HG03108 (cell line): ENCODE data around the gene SLC5A2.
A peak's percentile ranks its signal among the peaks of the same experiment; 100 is the strongest.

ENCODE experiments used
- ATAC-seq: cut with Tn5 transposase; IDR thresholded peaks from one replicate; pipeline ENCODE4 v1.9.1; 2021; ENCODE audit warnings: moderate library complexity; ENCODE audit not compliant: unreplicated experiment

Gene SLC5A2

DNA sequence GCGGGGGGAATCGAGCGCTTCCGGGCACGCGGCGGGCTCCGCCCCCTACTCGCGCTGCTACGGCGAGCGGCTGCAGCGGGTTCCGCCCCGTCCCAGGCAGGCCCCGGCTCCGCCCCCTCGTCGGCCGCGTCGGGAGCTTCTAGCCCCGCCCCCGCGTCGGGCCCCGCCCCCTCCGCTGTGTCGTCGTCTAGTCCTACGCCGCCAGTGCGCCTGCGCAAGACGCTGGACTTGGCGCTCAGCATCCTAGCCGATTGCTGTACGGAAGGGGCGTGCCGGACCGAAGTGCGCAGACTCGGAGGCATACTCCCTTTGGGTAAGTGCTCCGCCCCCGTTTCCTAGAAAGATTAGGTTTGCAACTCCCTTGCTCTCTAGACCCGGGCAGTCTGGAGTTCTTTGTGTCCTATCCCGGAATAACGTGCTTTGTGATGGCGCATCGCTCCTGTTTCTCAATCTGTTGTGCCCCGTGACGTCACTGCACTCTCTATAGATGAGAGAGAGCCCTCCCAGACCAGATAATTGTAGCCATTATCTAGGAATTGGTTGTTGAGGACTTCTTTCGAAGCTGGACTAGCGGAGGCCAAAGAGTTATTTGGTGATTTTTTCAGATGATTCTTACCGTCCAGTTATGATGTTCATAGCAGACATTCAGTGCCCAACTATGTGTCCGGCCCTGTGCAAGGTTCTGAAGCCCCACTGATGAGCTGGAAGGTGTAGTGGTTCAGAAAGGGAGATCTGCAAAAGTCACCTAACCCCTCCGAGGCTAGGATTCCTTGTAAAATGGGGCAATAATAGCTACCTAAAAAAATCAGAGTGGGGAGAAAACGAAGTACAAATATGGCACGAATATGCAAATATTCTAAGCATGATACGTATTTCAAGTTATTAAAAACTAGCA lies 23.0 kb upstream of the SLC5A2 start:
- peak; percentile 60 for ATAC-seq

DNA sequence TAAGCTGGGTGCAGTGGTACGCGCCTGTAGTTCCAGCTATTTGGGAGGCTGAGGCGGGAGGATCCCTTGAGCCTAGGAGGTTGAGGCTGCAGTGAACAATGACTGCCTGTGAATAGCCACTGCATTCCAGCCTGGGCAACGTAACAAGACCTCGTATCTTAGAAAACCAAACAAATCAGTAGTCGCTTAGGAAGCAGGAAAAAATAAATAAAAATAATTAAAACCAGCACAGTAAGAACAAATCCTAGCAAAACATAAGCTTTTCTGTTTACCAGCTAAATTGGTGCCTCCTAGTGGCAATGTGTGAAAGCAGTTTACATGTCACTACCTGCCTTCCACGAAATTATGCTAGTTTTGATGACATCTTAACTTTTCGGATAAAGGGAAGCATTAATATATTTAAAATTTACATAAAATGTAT lies 22.3 kb upstream of the SLC5A2 start:
- ATAC-seq, result no peak

DNA sequence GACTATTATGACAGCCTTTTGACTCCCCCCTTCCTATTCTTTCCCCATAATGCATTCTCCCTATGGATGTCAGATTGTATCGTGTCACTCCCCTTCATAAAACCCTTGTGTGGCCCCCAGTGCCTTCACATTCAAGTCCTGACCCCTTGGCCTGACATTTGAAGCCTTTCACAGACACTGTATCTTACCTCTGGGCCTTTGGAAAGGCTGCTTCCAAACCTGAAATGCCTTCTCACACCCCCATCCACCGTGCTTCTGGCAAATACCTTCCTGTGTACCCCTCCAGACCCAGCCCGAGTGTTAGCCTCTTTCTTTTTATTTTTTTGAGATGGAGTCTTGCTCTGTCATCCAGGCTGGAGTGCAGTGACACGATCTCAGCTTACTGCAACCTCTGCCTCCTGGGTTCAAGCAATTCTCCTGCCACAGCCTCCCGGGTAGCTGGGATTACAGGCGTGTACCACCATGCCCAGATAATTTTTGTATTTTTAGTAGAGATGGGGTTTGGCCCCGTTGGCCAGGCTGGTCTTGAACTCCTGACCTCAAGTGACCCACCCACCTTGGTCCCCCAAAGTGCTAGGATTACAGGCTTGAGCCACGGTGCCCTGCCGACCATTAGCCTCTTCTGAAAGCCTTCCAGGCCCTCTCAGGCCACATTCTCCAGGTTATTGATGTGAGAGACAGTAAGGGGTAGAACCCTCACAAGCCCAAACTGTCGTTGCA lies 21.6 kb upstream of the SLC5A2 start:
- ATAC-seq, result no peak

DNA sequence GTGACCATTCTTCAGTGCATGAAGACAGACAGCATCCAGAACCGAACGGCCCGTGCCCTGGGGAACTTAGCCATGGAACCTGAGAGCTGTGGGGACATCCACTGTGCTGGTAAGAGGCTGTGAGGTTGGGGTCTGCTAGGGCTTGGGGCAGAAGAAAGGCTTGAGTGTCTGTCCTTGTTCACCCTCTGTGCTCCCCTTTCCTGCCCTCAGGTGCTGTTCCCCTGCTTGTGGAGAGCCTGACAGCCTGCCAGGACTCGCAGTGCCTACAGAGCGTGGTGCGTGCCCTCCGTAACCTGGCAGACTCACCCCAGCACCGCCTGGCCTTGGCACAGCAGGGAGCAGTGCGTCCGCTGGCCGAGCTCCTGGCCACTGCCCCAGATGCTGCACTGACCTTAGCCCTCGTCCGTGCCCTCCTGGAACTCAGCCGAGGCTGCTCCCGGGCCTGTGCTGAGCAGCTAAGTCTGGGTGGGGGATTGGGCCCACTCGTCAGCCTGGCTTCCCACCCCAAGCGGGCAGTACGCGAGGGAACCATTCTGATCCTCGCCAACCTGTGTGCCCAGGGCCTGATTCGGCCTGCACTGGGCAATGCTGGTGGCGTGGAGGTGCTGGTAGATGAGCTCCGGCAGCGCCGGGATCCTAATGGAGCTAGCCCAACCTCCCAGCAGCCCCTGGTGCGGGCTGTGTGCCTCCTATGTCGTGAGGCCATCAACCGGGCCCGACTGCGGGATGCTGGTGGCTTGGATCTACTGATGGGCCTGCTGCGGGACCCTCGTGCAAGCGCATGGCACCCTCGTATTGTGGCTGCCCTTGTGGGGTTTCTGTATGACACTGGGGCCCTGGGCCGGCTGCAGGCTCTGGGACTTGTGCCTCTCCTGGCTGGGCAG lies 20.8 kb upstream of the SLC5A2 start:
- ATAC-seq, result no peak

DNA sequence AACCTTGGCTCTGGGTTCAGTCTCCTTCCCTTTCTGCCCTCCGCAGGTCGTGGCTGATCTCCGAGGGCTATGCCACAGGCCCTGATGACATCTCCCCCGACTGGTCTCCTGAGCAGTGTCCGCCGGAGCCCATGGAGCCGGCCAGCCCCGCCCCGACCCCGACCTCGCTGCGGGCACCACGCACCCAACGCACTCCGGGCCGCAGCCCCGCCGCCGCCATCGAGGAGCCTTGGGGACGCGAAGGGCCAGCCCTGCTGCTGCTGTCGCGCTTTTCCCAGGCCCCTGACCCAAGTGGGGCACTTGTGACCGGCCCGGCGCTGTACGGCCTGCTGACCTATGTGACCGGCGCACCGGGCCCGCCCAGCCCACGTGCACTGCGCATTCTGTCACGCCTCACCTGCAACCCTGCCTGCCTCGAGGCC lies 18.6 kb upstream of the SLC5A2 start:
- ATAC-seq, result no peak

DNA sequence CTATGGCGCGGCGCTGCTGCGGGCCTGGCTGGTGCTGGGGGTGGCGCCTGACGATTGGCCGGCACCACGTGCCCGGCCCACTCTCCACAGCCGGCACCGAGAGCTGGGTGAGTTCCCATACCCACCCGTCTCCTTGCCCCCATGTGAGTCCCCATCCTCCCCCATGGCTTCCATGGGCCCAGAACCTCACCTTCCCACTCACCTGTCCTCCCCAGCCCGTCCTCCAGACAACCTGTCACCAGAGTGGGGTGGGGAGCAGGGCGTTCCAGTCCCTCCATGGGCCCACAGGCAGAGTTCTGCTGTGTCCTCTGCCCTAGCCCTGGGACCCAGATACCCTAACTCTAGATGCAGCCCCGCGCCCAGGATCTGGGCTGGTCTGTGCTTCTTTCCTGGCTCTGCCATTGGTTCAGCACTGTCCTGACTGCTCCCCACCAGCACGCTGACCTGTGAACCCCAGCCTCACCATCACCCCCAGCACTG lies 18.1 kb upstream of the SLC5A2 start:
- ATAC-seq, result no peak

DNA sequence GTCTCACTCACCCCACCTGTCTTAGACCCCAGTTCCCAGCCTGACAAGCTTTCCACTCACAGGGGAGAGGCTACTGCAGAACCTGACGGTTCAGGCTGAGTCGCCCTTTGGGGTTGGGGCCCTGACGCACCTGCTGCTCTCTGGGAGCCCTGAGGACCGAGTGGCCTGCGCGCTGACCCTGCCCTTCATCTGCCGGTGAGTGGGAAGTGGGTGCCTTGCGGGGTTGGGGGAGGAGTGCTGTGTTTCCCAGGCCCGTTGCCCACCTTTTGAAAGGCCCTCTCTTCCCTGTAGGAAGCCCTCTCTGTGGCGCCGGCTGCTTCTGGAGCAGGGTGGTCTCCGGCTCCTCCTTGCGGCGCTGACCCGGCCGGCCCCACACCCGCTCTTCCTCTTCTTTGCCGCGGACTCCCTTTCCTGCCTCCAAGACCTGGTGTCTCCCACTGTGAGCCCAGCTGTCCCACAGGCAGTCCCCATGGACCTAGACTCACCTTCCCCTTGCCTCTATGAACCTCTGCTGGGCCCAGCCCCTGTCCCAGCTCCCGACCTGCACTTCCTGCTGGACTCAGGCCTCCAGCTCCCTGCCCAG lies 17.0 kb upstream of the SLC5A2 start:
- ATAC-seq, result no peak

DNA sequence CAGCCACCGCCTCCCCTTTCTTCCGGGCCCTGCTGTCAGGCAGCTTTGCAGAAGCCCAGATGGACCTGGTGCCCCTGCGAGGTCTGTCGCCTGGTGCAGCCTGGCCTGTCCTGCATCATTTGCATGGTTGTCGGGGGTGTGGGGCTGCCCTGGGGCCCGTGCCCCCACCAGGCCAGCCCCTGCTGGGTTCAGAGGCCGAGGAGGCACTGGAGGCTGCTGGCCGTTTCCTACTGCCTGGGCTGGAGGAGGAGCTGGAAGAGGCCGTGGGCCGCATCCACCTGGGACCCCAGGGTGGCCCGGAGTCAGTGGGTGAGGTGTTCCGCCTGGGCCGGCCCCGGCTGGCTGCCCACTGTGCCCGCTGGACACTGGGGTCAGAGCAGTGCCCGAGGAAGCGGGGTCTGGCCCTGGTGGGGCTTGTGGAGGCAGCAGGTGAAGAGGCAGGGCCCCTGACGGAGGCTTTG lies 16.5 kb upstream of the SLC5A2 start:
- no peak for ATAC-seq

DNA sequence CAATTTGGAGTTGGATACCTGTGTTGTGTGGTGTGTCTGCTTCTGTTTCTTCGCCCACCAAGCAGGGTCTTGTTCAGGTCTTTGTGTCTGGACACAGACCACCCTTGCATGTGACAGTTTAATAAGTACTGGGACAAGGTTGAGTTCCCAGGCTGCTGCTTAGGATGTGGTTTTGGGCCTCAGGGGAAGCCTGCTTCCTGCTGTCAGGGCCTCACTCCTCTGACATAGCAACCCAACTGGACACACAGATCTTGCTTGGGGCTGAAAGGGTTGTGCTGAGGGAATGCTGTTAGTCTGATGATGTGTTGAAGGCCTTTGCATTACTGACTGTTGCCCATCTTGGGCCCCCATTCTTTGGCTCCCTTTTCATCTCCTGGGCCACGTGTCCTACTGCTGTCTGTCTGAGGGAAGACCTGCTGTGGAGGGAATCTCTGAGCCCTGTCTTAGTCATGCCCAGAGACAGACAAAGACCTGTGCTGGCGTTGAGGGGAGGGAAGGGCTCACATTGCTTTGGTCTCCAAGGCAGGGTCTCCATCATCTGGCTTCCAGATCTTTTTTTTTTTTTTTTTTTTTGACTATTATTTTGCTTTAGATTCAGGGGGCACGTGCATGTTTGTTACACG lies 15.7 kb upstream of the SLC5A2 start:
- ATAC-seq, result peak; percentile 80

DNA sequence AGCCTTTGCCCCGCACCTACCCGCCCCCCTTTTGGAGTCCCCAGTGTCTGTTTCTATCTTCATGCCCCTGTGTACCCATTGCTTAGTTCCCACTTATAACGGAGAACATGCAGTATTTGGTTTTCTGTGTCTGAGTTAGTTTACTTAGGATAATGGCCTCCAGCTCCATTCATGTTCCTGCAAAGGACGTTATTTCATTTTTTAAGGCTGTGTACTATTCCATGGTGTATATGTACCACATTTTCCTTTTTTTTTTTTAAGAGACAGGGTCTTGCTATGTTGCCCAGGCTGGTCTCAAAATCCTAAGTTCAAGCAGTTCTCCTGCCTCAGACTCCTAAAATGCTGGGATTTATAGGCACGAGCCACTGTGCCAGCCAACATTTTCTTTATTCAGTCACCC lies 15.1 kb upstream of the SLC5A2 start:
- no peak for ATAC-seq

DNA sequence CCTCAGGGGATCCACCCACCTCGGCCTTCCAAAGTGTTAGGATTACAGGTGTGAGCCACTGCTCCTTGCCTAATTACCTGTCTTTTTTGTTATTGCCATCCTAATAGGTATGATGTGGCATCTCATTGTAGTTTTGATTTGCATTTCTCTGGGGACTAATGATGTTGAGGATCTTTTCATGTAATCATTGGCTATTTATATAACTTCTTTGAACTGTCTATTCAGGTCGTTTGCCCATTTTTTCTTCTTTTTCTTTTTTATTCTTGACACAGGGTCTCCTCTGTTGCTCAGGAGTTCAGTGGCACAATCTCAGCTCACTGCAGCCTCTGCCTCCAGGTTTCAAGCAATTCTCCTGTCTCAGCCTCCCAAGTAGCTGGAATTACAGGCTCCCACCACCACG lies 12.3 kb upstream of the SLC5A2 start:
- ATAC-seq, result no peak

DNA sequence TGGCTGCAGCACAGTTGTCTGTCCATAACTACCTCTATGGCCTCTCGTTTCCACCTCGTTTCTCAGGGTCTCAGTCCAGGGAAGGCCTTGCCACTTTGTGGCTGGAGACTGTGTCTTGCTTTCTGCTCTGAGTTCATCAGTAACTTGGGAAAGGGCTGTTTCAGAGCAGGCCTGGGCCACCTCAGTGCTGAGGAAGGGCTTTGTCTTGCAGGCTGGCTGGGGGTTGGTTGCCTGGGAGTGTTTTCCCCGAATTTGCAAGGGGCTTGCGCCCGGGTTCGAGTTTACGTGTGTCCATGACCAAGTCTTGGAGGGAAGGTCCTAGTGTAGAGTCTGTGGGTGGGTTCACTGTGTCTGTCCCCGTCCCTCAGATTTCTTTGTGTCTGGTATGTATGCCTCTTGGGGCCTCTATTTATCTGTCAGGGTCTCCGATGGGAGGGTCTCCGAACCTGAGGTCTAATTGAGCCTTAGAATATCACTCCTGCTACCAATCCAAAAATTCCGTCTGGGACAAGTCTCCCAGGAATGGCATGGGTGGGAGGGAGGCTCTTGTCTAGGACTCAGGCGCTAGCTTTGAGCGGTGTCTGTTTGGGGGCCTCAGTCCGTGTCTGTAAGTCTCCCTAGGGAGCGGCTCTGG lies 11.6 kb upstream of the SLC5A2 start:
- no peak for ATAC-seq

DNA sequence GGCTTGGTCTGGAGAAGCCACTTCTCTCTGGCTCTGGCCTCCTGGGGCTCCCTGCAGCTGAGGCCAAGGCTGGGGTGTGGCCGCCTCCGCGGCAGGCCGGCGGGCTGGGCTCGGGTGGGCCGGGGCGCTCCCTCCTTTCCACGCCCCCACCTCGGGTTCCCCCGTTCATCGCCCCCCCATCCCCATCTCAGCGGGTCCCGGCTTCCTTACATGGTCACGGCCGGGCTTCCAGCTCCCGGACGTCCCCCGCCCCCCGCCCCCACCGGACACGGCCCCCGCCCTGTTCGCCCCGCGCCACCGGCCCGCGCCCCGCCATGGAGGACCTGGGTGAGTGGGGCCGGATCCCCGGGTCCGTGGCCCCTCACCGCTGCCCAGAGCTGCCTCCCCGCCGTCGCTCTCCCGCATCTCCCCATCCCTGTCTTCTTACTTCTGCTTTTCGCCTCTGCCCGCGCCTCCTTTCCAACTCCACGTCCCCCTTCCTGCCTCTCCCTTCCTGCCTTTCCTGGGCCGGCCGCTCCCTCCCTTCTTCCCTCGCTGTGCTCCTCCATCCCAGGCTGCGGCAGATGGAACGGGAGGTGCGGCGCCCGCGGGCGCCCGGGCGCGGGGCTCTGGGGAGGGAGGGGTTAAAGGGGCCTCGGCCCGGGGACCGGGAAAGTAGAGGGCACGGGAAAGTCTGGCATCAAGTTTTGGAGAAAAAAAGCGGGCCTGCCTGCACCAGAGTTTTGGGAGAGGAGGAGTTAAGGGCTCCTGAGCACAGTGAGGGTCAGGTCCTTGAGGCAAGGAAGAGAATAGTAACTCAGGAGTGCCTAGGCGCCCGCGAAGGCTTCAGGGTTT lies 10.8 kb upstream of the SLC5A2 start, which contains the start of gene TGFB1I1:
Gene TGFB1I1 (plus strand): TSS at position 278 of the 834 bp plus-strand sequence. CDS start 37 bp downstream, at position 315.
- ATAC-seq, result no peak

DNA sequence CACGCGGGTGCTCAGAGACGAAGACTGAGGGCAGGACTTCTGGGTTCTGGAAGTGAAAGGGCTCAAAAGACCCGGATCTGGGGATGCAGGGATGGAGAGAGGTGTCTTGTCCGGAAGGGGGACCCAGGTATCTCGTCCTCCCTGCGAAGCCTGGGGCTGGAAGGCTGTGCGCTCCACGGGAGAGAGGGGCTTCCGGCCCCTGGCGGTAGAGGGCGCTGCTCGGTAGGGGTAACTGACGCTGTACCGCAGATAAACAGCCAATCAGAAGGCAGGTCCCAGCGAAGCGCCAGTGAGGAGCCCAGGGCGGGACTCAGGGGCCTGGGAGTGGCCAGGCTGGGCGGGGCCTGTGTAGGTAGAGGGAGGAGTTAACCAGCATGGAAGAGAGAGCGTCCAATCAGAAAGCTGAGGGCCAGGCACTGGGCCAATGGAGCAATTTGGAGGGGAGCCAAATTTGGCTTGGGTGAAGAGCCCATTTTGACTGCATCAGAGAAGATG lies 10.2 kb upstream of the SLC5A2 start:
- no peak for ATAC-seq

DNA sequence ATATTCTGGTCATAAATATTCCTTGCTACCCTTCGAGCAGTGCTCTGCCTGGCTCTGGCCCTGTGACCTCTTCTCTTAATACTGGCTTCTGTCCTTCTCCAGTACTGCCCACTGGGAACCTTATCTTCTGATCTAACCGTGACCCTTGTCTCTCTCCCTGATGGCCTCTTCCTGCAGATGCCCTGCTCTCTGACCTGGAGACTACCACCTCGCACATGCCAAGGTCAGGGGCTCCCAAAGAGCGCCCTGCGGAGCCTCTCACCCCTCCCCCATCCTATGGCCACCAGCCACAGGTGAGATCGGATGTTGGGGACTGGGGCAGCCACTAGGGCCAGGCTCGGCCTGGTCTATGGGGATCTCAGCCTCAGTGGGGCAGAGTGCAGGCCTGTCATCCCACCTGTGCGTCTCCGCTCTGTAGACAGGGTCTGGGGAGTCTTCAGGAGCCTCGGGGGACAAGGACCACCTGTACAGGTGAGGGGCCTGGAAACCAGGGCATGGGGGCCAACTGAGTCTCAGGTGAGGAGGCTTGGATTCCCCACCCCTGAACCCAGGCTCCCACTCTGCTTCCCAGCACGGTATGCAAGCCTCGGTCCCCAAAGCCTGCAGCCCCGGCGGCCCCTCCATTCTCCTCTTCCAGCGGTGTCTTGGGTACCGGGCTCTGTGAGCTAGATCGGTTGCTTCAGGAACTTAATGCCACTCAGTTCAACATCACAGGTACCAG lies 9.5 kb upstream of the SLC5A2 start:
- ATAC-seq, result no peak

DNA sequence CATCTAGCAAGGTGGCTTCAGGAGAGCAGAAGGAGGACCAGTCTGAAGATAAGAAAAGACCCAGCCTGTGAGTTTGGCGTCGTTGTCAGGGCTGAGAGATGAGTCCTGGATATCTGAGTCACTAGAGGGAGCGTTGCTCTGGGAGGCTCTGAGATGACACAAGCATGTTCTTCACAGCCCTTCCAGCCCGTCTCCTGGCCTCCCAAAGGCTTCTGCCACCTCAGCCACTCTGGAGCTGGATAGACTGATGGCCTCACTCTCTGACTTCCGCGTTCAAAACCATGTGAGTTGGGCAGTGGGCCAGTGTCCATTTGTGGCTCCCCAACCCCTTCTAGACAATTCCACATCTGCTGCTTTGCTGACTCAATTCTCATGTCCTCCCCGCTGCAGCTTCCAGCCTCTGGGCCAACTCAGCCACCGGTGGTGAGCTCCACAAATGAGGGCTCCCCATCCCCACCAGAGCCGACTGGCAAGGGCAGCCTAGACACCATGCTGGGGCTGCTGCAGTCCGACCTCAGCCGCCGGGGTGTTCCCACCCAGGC lies 8.7 kb upstream of the SLC5A2 start:
- no peak for ATAC-seq
